Natural killer cell treated with Interleukin-12 subunit alpha and Interleukin-12 subunit beta and Interleukin-15 and Interleukin-18, amount 100 ng/mL, for 72 hours (primary cell): ENCODE measurements around the gene GNG2. TPM values are rescaled to one million over a fixed set of nuclear protein-coding genes. Genes with fewer than 3 reads are reported as not detected.

Source experiments
- ATAC-seq, 2 donors: fragments of 150-1000 bp; cut with Tn5 transposase in 1 of 2; sonication (Bioruptor Pico), chemical (Tn5 transposase) in 1 of 2; 2 replicates each; pipeline ENCODE4 v1.10.0; 2021
- DNase-seq: peaks from one replicate; pipeline ENCODE4 v3.0.0; 2022; ENCODE audit warnings: low spot score
- H3K27ac Mint-ChIP-seq, 2 donors: 1 replicate in 1 of 2; 2 replicates in 1 of 2; pipeline ENCODE4 v1.8.0; 2022; ENCODE audit warnings: mixed read lengths in 2 of 2, mild to moderate bottlenecking in 1 of 2, moderate library complexity in 1 of 2
- H3K27me3 Mint-ChIP-seq, 2 donors: 1 replicate in 1 of 2; 2 replicates in 1 of 2; pipeline ENCODE4 v1.8.0; 2022; ENCODE audit warnings: mixed read lengths in 2 of 2
- H3K36me3 Mint-ChIP-seq: one replicate; pipeline ENCODE4 v1.8.0; 2022; ENCODE audit warnings: mixed read lengths
- H3K4me1 Mint-ChIP-seq, 2 donors: 1 replicate in 1 of 2; 2 replicates in 1 of 2; pipeline ENCODE4 v1.8.0; 2022; ENCODE audit warnings: low read depth in 2 of 2, mixed read lengths in 2 of 2, mild to moderate bottlenecking in 1 of 2
- H3K4me3 Mint-ChIP-seq: one replicate; pipeline ENCODE4 v1.8.0; 2022; ENCODE audit warnings: mixed read lengths
- H3K9me3 Mint-ChIP-seq: 2 replicates; pipeline ENCODE4 v1.8.0; 2022; ENCODE audit warnings: mixed read lengths
- total RNA-seq, 2 donors: library from RNA; stranded (reverse); gene quantifications; one replicate each; pipeline ENCODE4 v1.2.3, GENCODE V29; 2022

The GNG2 gene
- total RNA-seq, 2 donors from 2014 or later = 293 to 495 TPM

- Mint-ChIP-seq H3K9me3 (no peaks in the 10 kb centered on the region), H3K4me3 (no peak overlapping the region), H3K4me1 (peaks cover 14 to 29% of the 10 kb centered on the region in 2 donors), H3K36me3 (no peaks in the 10 kb centered on the region), H3K27ac (peak overlapping the region in 1 of 2 donors; percentile 45), H3K27me3 (no peaks in the 10 kb centered on the region)
- DNase-seq = peak; percentile 84
- peak; percentile 72 to 73 for ATAC-seq
Measured at GRCh38 chr14:51979088-51979709, 118.8 kb downstream of the GNG2 start.

GRCh38 chr14:51981218-51981854, 120.9 kb downstream of the GNG2 start:
- ATAC-seq (peak; percentile 37 to 63), DNase-seq (no peak)
- Mint-ChIP-seq H3K9me3 (no peaks in the 10 kb centered on the region), H3K4me1 (peaks cover 14 to 29% of the 10 kb centered on the region in 2 donors), H3K27me3 (no peaks in the 10 kb centered on the region), H3K4me3 (no peak overlapping the region), H3K36me3 (no peaks in the 10 kb centered on the region), H3K27ac (no peak overlapping the region)

- H3K4me3 Mint-ChIP-seq = peak overlapping the region; percentile 100
- DNase-seq = no peak
- no peak for ATAC-seq
- peak overlapping the region; percentile 84 to 94 for H3K27ac Mint-ChIP-seq
- peaks cover 17 to 18% of the 10 kb centered on the region in 2 donors for H3K4me1 Mint-ChIP-seq
- no peaks in the 10 kb centered on the region for H3K27me3 Mint-ChIP-seq
- H3K36me3 Mint-ChIP-seq = peaks cover 7% of the 10 kb centered on the region
- H3K9me3 Mint-ChIP-seq = no peaks in the 10 kb centered on the region
Measured at GRCh38 chr14:51988221-51988620, 127.8 kb downstream of the GNG2 start.

- H3K27me3 Mint-ChIP-seq = no peaks in the 10 kb centered on the region
- H3K36me3 Mint-ChIP-seq = peaks cover 19% of the 10 kb centered on the region
- peak; percentile 98 to 99 for ATAC-seq
- H3K4me3 Mint-ChIP-seq = peak within 1 kb of the TSS; percentile 100
- peak within 1 kb of the TSS; percentile 84 to 94 for H3K27ac Mint-ChIP-seq
- no peaks in the 10 kb centered on the region for H3K9me3 Mint-ChIP-seq
- peak; percentile 94 for DNase-seq
- peaks cover 28 to 29% of the 10 kb centered on the region in 2 donors for H3K4me1 Mint-ChIP-seq
Measured at GRCh38 chr14:51989293-51990234, 129.2 kb downstream of the GNG2 start, which contains the start of gene RTRAF. RTRAF (plus strand) TSS chr14:51989546; CDS start chr14:51989640, 94 bp downstream.

- peak overlapping the region; percentile 100 for H3K4me3 Mint-ChIP-seq
- H3K36me3 Mint-ChIP-seq = peaks cover 28% of the 10 kb centered on the region
- ATAC-seq (no peak), DNase-seq (no peak)
- H3K27me3 Mint-ChIP-seq = no peaks in the 10 kb centered on the region
- peaks cover 33 to 38% of the 10 kb centered on the region in 2 donors for H3K4me1 Mint-ChIP-seq
- H3K9me3 Mint-ChIP-seq = no peaks in the 10 kb centered on the region
- H3K27ac Mint-ChIP-seq = peak overlapping the region; percentile 84 to 94
Measured at GRCh38 chr14:51990488-51990887, 130.1 kb downstream of the GNG2 start.

- Mint-ChIP-seq H3K36me3 (peaks cover 34% of the 10 kb centered on the region), H3K4me3 (peak overlapping the region; percentile 64), H3K4me1 (peaks cover 38 to 44% of the 10 kb centered on the region in 2 donors)
Measured at GRCh38 chr14:51993285-51993920, 133.0 kb downstream of the GNG2 start.

GRCh38 chr14:51996148-51996746, 135.8 kb downstream of the GNG2 start:
- Mint-ChIP-seq H3K4me1 (peaks cover 22 to 29% of the 10 kb centered on the region in 2 donors), H3K36me3 (peaks cover 28% of the 10 kb centered on the region), H3K27me3 (no peaks in the 10 kb centered on the region), H3K27ac (peak overlapping the region in 1 of 2 donors; percentile 45), H3K4me3 (no peak overlapping the region), H3K9me3 (no peaks in the 10 kb centered on the region)
- ATAC-seq = no peak
- no peak for DNase-seq

More at GRCh38 chr14:51993285-51993920, 133.0 kb downstream of the GNG2 start:
- H3K27me3 Mint-ChIP-seq = no peaks in the 10 kb centered on the region
- DNase-seq = no peak
- peak overlapping the region; percentile 54 to 66 for H3K27ac Mint-ChIP-seq
- no peak for ATAC-seq
- H3K9me3 Mint-ChIP-seq = no peaks in the 10 kb centered on the region

GRCh38 chr14:51998348-51998747, 137.9 kb downstream of the GNG2 start:
- Mint-ChIP-seq H3K4me1 (peaks cover 20 to 27% of the 10 kb centered on the region in 2 donors), H3K4me3 (no peak overlapping the region), H3K27me3 (no peaks in the 10 kb centered on the region), H3K9me3 (no peaks in the 10 kb centered on the region), H3K27ac (no peak overlapping the region), H3K36me3 (peaks cover 32% of the 10 kb centered on the region)
- DNase-seq (no peak), ATAC-seq (no peak)

- Mint-ChIP-seq H3K4me3 (no peak overlapping the region), H3K36me3 (peaks cover 28% of the 10 kb centered on the region), H3K27ac (no peak overlapping the region), H3K4me1 (peaks cover 15 to 22% of the 10 kb centered on the region in 2 donors), H3K27me3 (no peaks in the 10 kb centered on the region), H3K9me3 (no peaks in the 10 kb centered on the region)
- DNase-seq (no peak), ATAC-seq (no peak)
Measured at GRCh38 chr14:51999084-51999483, 138.7 kb downstream of the GNG2 start.

GRCh38 chr14:52000019-52000582, 139.7 kb downstream of the GNG2 start:
- Mint-ChIP-seq H3K36me3 (peaks cover 23% of the 10 kb centered on the region), H3K4me3 (no peak overlapping the region), H3K27me3 (no peaks in the 10 kb centered on the region), H3K9me3 (no peaks in the 10 kb centered on the region), H3K27ac (no peak overlapping the region), H3K4me1 (peaks cover 9 to 12% of the 10 kb centered on the region in 2 donors)
- DNase-seq = no peak
- no peak for ATAC-seq

GRCh38 chr14:52000696-52001095, 140.3 kb downstream of the GNG2 start:
- no peak for ATAC-seq
- no peak overlapping the region for H3K27ac Mint-ChIP-seq
- no peak overlapping the region for H3K4me3 Mint-ChIP-seq

GRCh38 chr14:52002542-52002941, 142.1 kb downstream of the GNG2 start:
- Mint-ChIP-seq H3K27me3 (no peaks in the 10 kb centered on the region), H3K9me3 (no peaks in the 10 kb centered on the region), H3K36me3 (peaks cover 31% of the 10 kb centered on the region), H3K27ac (no peak overlapping the region), H3K4me1 (no peaks in the 10 kb centered on the region), H3K4me3 (no peak overlapping the region)
- no peak for ATAC-seq
- DNase-seq = no peak

More at GRCh38 chr14:52000696-52001095, 140.3 kb downstream of the GNG2 start:
- Mint-ChIP-seq H3K36me3 (peaks cover 25% of the 10 kb centered on the region), H3K27me3 (no peaks in the 10 kb centered on the region), H3K9me3 (no peaks in the 10 kb centered on the region), H3K4me1 (peaks cover 6 to 8% of the 10 kb centered on the region in 2 donors)
- no peak for DNase-seq
